Measurements from ENCODE around the gene SPINK9.

SPINK9 gene

GRCh38 chr5:148342371-148343045, 7.1 kb downstream of the SPINK9 start:
- H3K4me3 ChIP-seq (ENCODE audit: low read depth, low read length): no peak overlapping the region
- TF ChIP-seq CTCF (IDR thresholded peaks at IDR 0.05; ENCODE audit: insufficient read depth, low read depth, low read length, missing control alignments): no peak
- DNase-seq (ENCODE audit: low read depth): no peak

GRCh38 chr5:148343046-148343407, 7.7 kb downstream of the SPINK9 start:
- no peak for TF ChIP-seq CTCF (IDR thresholded peaks at IDR 0.05; ENCODE audit: insufficient read depth, low read depth, low read length, missing control alignments)
- DNase-seq (ENCODE audit: low read depth): no peak
- H3K4me3 ChIP-seq (ENCODE audit: low read depth, low read length): no peak overlapping the region

GRCh38 chr5:148343603-148344487, 8.5 kb downstream of the SPINK9 start:
- H3K4me3 ChIP-seq (ENCODE audit: low read depth, low read length): no peak overlapping the region
- TF ChIP-seq CTCF (IDR thresholded peaks at IDR 0.05; ENCODE audit: insufficient read depth, low read depth, low read length, missing control alignments): no peak
- no peak for DNase-seq (ENCODE audit: low read depth)

GRCh38 chr5:148347706-148348105, 12.3 kb downstream of the SPINK9 start:
- no peak overlapping the region for H3K4me3 ChIP-seq (ENCODE audit: low read depth, low read length)
- TF ChIP-seq CTCF (IDR thresholded peaks at IDR 0.05; ENCODE audit: insufficient read depth, low read depth, low read length, missing control alignments): no peak
- no peak for DNase-seq (ENCODE audit: low read depth)

- DNase-seq (ENCODE audit: low read depth): no peak
- no peak overlapping the region for H3K4me3 ChIP-seq (ENCODE audit: low read depth, low read length)
- TF ChIP-seq CTCF (IDR thresholded peaks at IDR 0.05; ENCODE audit: insufficient read depth, low read depth, low read length, missing control alignments): no peak
These were observed 17.3 kb downstream of the SPINK9 start for GRCh38 chr5:148352696-148353095.

- DNase-seq (ENCODE audit: low read depth): no peak
- TF ChIP-seq CTCF (IDR thresholded peaks at IDR 0.05; ENCODE audit: insufficient read depth, low read depth, low read length, missing control alignments): no peak
These were observed 18.3 kb downstream of the SPINK9 start for GRCh38 chr5:148353634-148354033.

More at GRCh38 chr5:148353634-148354033, 18.3 kb downstream of the SPINK9 start:
- H3K4me3 ChIP-seq (ENCODE audit: low read depth, low read length): no peak overlapping the region

Data from GM12865 (cell line).